ENCODE data around the gene CDC14A. TPM values are rescaled to one million over a fixed set of nuclear protein-coding genes. Genes with fewer than 3 reads are reported as not detected.

Gene CDC14A
- total and polyA plus RNA-seq, 2 of the 8 experiments (the other 6 are each of a cell fraction or from before 2014, with no cell fraction given), result 3.2 to 8.9 TPM

GRCh38 chr1:100352267-100353070, at the start of gene CDC14A (continued):
- TF ChIP-seq RNF2 (IDR thresholded peaks at IDR 0.05; ENCODE audit: borderline replicate concordance, low read depth, low read length, missing control alignments, poor library complexity, severe bottlenecking) (no peak), SP1 (IDR thresholded peaks at IDR 0.05; ENCODE audit: low read depth, low read length) (no peak), KDM1A (IDR thresholded peaks at IDR 0.05; ENCODE audit: borderline replicate concordance, low read length) (no peak), POU5F1 (IDR thresholded peaks at IDR 0.05; ENCODE audit: low read depth, low read length) (no peak), CBX5 (IDR thresholded peaks at IDR 0.05; ENCODE audit: low read depth, low read length) (no peak), MAFK (IDR thresholded peaks at IDR 0.05; ENCODE audit: low read depth, low read length) (no peak), ZNF274 (IDR thresholded peaks at IDR 0.05; ENCODE audit: borderline replicate concordance, extremely low read depth, low read length) (no peak), RFX5 (IDR thresholded peaks at IDR 0.05; ENCODE audit: borderline replicate concordance, low read depth, low read length) (no peak)

Measured in H1 (cell line).